Activated CD4-positive, alpha-beta T cell treated with anti-CD3 and anti-CD28 coated beads, Interleukin-2, amount 50 U/mL, for 24 hours (primary cell): ENCODE measurements around the gene STRIP2.
"Not testable (repeated sequence)": the region's sequence is repeated elsewhere in the genome, so short reads cannot be mapped to it uniquely, and the experiment has no call there.

ENCODE experiments used
- DNase-seq, 2 donors: peaks; one replicate each; pipeline ENCODE4 v3.0.0-alpha.2; 2020; ENCODE audit warnings: low read depth in 1 of 2, low spot score in 1 of 2

Gene STRIP2

DNA sequence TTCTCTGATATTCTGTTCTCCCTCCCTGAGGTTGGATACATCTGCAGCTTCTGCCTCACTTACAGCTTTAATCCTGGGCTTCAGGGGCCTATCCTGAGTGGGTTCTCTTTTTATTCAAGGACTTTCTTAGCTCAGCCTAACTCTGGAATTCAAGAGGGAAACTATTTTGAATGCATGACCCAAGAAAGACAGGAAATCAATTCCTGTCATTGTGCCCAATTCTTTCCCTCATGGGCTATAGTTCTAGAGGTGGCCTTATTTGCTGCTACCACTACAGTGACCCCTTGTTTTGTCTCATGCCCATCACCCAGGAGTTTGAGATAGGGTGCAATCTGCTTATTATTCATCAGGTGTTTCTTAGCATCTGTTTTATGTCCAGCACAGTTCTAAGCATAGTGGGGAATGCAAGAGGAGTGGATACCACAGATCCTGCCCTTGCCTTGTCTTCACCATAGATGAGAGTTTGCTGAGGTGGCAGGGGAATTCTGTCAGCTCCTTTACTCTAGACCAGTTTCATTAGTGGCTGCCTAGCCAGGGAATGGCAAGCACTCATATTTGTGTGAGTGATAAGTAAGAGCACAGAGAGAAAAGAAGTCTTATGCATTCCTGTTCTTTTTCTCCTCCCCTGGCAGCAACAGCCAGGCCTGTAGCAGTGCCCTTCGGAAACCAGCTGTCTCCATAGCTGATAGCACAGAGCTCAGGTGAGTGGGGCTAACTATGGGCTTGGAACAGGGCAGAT lies 19.4 kb downstream of the STRIP2 start:
- DNase-seq: no peak

GRCh38 chr7:129454249-129454551 lies 20.0 kb downstream of the STRIP2 start:
- no peak for DNase-seq

- no peak for DNase-seq
Observed at GRCh38 chr7:129456421-129456820, 22.2 kb downstream of the STRIP2 start.

- DNase-seq: no peak
Observed at GRCh38 chr7:129457101-129457500, 22.9 kb downstream of the STRIP2 start.

DNA sequence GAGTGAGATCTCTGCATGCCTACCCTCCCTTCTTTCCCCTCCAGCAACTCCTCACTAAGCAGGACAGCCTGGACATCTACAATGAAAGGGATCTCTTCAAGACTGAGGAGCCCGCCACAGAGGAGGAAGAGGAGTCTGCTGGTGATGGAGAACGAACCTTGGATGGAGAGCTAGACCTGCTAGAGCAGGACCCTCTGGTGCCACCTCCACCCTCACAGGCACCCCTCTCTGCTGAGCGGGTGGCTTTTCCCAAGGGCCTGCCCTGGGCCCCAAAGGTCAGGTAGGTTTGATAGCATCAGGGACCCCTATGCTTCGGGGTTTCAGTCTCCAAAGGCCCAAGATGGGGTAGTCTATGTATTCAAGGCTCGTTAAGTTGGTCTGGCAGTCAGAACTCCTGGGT lies 23.9 kb downstream of the STRIP2 start:
- DNase-seq: no peak

DNA sequence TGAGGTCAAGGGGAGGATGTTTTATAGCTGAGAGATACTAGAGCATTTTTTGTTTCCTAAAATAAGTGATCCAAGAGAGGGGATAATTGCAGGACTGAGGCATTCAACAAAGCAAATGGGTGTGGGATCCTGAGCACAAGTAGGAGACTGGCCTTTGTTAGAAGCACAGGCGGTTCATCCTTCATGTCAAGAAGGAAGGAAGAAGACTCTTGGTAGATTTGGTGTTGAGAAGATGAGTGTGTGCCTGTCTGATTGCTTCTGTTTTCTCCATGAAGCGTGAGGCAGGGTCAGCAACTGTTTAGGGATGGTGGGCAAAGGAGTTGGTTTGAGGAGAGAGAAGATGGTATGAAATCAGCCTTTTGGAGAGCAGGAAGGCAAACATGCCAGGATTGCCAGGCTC lies 27.6 kb downstream of the STRIP2 start:
- DNase-seq: no peak

DNA sequence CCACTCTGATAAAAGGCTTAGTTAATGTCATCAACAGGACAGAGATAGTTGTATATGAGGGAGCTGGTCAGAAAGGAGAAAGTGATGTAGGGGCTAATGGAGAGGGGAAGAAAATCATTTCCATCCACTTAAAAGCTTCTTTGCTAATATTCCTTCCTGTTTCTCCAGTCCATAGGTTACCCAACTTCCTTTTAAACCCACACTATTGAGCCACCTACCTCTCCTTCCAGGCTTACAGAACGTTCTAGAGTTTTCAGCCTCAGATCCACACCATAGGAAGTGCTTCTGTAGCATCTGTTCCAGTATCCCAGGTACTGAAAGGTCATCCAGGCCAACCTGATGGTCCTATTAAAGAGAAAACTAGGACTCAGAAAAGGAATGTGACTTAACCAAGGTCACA lies 28.2 kb downstream of the STRIP2 start:
- DNase-seq: no peak

DNA sequence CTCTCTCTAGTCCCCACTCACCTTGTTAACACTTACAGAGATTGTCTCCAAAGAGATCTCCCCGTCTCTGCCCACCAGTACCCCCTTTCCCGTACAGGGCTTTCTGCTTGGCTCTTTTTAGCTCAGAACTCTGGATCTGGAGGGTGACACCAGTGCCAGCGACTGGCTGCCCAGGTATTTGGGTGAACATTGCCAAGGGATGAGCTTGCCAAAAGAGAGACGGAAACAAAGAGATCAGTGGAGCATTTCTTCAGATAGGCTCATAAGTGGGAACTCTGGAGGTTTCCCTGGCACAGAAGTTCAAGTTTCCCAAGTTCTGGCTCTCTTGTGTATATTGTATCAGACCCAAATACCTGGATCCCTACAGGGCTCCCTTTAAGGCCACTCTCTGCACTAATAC lies 30.0 kb downstream of the STRIP2 start:
- DNase-seq: no peak

GRCh38 chr7:129465080-129465479 lies 30.8 kb downstream of the STRIP2 start:
- DNase-seq: no peak

GRCh38 chr7:129466796-129467195 lies 32.6 kb downstream of the STRIP2 start:
- no peak for DNase-seq

DNA sequence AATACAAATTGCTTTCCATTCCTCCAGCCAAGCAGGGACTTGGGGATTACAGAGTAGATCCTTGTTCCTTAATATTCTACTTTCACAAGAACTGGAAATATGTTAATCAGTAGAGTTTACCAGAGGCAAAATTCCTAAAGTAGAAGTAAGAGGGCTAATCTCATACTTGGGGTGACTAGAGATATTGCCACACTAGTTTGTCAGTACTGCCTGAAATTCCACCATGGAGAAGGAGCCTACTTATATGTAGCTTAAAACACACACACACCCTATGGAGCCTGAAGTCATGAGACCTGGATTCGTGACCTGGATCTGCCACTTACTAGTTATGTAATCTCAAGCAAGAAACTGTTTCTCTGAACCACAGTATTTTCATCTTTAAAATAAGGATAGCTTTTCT lies 33.9 kb downstream of the STRIP2 start:
- no peak for DNase-seq

GRCh38 chr7:129468547-129468946 lies 34.3 kb downstream of the STRIP2 start:
- DNase-seq: no peak

GRCh38 chr7:129469930-129470329 lies 35.7 kb downstream of the STRIP2 start:
- DNase-seq: no peak

GRCh38 chr7:129470411-129470810 lies 36.2 kb downstream of the STRIP2 start:
- no peak for DNase-seq

- DNase-seq: peak in 1 of 2 donors; percentile 5
Observed at GRCh38 chr7:129471402-129471827, 37.2 kb downstream of the STRIP2 start.

DNA sequence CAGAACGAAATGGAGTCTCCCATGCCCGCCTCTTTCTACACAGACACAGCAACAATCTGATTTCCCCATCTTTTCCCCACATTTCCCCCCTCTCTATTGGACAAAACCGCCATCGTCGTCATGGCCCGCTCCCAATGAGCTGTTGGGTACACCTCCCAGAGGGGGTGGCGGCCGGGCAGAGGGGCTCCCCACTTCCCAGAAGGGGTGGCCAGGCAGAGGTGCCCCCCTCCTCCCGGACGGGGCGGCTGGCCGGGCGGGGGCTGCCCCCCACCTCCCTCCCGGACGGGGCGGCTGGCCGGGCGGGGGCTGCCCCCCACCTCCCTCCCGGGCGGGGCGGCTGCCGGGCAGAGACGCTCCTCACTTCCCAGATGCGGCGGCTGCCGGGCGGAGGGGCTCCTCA lies 41.7 kb downstream of the STRIP2 start:
- not testable (repeated sequence) for DNase-seq

DNA sequence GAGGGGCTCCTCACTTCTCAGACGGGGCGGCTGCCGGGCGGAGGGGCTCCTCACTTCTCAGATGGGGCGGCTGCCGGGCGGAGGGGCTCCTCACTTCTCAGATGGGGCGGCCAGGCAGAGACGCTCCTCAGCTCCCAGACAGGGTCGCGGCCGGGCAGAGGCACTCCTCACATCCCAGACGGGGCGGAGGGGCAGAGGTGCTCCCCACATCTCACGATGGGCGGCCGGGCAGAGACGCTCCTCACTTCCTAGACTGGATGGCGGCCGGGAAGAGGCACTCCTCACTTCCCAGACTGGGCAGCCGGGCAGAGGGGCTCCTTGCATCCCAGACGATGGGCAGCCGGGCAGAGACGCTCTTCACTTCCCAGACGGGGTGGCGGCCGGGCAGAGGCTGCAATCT lies 42.2 kb downstream of the STRIP2 start:
- not testable (repeated sequence) for DNase-seq

GRCh38 chr7:129479831-129480230 lies 45.6 kb downstream of the STRIP2 start:
- no peak for DNase-seq

- DNase-seq: no peak
Observed at GRCh38 chr7:129480674-129481363, 46.6 kb downstream of the STRIP2 start.

GRCh38 chr7:129481376-129481775 lies 47.1 kb downstream of the STRIP2 start:
- not testable (repeated sequence) for DNase-seq

DNA sequence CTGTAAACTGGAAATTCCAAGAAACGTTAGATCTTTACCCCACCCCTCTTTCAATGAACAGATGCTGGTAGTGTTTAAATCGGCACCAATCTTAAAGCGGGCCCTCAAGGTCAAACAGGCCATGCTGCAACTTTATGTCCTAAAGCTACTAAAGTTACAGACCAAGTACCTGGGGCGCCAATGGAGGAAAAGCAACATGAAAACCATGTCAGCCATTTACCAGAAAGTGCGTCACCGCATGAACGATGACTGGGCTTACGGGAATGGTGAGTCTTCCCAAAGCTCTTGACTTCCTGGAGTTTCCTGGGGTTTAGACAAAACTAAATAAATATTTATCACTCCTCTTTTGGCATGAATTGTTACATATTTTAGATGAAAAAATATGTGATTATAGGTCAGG lies 48.5 kb downstream of the STRIP2 start:
- no peak for DNase-seq

DNA sequence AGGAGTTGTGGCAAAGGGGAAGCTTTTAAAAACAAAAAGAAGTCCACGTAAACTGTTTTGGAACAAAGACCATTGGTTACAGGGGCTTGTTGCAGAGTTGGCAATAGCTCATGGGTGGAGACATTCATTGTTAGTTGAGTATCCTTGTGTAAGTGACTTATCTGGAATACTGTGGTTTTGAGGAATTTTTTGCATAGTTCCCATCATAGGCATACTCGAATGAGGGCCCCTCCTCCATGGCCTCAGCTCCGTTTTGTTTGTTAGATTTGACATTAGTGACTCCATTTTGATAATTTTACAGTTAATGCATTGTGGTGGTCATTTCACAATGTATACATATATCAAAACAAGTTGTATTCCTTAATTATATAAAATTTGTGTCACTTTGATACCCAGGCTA lies 55.3 kb downstream of the STRIP2 start:
- no peak for DNase-seq

GRCh38 chr7:129492391-129492790 lies 58.2 kb downstream of the STRIP2 start:
- no peak for DNase-seq
